GM10248 (cell line): ENCODE data around the gene SLN.

Experiments used
- CTCF ChIA-PET: fragments of 300-600 bp; sonication (Branson Sonifier 250); formaldehyde crosslinking; extraction: SDS; loops from one replicate; lab custom pipeline; 2021; ENCODE audit warnings: antibody characterized with exemption; lab: Yijun Ruan, JAX
- POLR2A ChIA-PET: fragments of 350-650 bp; sonication (Branson Sonifier 250); formaldehyde crosslinking; extraction: SDS; loops from one replicate; lab custom pipeline; 2020; ENCODE audit warnings: antibody characterized with exemption; lab: Yijun Ruan, JAX
- DNase-seq: peaks from one replicate; pipeline ENCODE4 v3.0.0; 2012; ENCODE audit errors: extremely low spot score
- CTCF ChIP-seq: IDR thresholded peaks from 2 replicates; pipeline ENCODE4 v1.5.1; 2012; ENCODE audit warnings: mild to moderate bottlenecking, low read depth; ENCODE audit errors: extremely low read depth, missing control alignments, control extremely low read depth

Gene SLN

GRCh38 chr11:107661656-107662055 lies 50.2 kb downstream of the SLN start:
- no peak for DNase-seq
- CTCF ChIA-PET = interaction anchor here (3.3 kb wide), 1 partner anchor 9 kb away, joined by 9 read pairs; no protein-coding TSS in a partner anchor
- POLR2A ChIA-PET = no interaction called here
- no peak for TF ChIP-seq CTCF

GRCh38 chr11:107660066-107660465 lies 51.8 kb downstream of the SLN start:
- ChIA-PET POLR2A (no interaction called here), CTCF (interaction anchor here (1.3 to 3.3 kb wide), 3 partner anchors 10 to 98 kb away, joined by 3 to 9 read pairs (median 6); no protein-coding TSS in a partner anchor)
- DNase-seq = no peak
- no peak for TF ChIP-seq CTCF

GRCh38 chr11:107659310-107659709 lies 52.5 kb downstream of the SLN start:
- TF ChIP-seq CTCF = no peak
- POLR2A ChIA-PET = no interaction called here
- DNase-seq = no peak
- CTCF ChIA-PET = interaction anchor here (1.1 kb wide), 1 partner anchor 16 kb away, joined by 3 read pairs; no protein-coding TSS in a partner anchor
